Astrocyte (in vitro differentiated cells and primary cell): Measurements from ENCODE around the gene PTPMT1.

Experiments
- EZH2 ChIP-seq: IDR thresholded peaks from 2 replicates; pipeline ENCODE4 v1.6.1; 2012; ENCODE audit warnings: mild to moderate bottlenecking, low read length, inconsistent platforms; ENCODE audit not compliant: insufficient read depth
- TF ChIP-seq, protein P1 (sequence below): IDR thresholded peaks from 2 replicates; pipeline ENCODE4 v1.5.1; 2011; ENCODE audit warnings: low read depth, mild to moderate bottlenecking, inconsistent platforms, low read length, moderate library complexity; ENCODE audit not compliant: insufficient read depth

DNA sequence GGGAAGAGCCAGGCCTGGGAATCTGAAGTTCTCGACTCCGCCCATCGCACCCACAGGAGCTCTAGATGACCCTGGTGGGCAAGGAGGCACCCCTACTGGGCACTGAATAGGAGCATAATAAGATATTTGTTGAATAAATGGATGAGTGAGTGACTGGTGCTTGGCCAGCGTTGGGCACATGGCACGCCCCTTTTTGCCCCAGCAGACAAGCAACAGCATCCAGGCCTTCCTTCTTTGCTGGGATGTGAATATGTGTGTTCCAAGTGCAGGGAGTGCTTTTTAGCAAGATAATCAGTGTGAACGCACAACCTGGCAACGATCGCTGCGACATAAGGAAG is 12.0 kb upstream of the PTPMT1 start:
- TF ChIP-seq, protein P1, sequence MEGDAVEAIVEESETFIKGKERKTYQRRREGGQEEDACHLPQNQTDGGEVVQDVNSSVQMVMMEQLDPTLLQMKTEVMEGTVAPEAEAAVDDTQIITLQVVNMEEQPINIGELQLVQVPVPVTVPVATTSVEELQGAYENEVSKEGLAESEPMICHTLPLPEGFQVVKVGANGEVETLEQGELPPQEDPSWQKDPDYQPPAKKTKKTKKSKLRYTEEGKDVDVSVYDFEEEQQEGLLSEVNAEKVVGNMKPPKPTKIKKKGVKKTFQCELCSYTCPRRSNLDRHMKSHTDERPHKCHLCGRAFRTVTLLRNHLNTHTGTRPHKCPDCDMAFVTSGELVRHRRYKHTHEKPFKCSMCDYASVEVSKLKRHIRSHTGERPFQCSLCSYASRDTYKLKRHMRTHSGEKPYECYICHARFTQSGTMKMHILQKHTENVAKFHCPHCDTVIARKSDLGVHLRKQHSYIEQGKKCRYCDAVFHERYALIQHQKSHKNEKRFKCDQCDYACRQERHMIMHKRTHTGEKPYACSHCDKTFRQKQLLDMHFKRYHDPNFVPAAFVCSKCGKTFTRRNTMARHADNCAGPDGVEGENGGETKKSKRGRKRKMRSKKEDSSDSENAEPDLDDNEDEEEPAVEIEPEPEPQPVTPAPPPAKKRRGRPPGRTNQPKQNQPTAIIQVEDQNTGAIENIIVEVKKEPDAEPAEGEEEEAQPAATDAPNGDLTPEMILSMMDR: no peak
- no peak for TF ChIP-seq EZH2
